ENCODE results near the gene C12orf56. TPM values are rescaled to one million over a fixed set of nuclear protein-coding genes. Genes with fewer than 3 reads are reported as not detected.
"Not testable (repeated sequence)": the region's sequence is repeated elsewhere in the genome, so short reads cannot be mapped to it uniquely, and the experiment has no call there.

Gene C12orf56
- total RNA-seq, 1 donor from 2014 or later, result not detected

DNA sequence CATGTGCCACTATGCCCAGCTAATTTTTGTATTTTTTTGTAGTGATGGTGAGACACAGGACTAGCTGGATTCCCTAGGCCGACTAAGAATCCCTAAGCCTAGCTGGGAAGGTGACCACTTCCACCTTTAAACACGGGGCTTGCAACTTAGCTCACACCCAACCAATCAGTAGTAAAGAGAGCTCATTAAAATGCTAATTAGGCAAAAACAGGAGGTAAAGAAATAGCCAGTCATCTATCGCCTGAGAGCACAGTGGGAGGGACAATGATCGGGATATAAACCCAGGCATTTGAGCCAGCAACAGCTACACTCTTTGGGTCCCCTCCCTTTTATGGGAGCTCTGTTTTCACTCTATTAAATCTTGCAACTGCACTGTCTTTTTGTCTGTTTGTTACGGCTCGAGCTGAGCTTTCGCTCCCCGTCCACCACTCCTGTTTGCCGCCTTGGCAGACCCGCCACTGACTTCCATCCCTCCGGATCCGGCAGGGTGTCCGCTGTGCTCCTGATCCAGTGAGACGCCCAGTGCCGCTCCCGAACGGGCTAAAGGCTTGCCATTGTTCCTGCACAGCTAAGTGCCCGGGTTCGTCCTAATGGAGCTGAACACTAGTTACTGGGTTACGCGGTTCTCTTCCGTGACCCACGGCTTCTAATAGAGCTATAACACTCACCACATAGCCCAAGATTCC lies 70.9 kb downstream of the C12orf56 start:
- DNase-seq (ENCODE audit: low spot score); ATAC-seq: not testable (repeated sequence)

DNA sequence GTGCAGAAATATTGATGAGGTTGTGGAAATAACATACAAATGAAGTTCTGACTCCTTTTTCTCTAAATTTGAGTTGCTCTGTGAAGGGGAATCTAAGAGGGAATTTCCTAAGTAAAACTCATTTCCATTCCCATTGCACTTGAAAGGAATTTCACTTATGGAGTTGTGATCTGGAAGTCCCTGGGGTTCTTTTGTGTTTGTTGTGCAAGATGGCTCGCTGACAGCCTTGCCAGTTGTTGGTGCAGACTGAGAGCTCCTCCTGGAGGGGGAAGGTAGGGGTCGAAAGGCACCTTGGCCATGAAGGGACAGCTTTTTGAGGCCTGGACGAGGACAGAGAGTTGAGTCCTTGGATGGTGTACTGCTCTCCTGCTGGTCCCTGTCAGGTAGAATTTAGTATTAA lies 72.0 kb downstream of the C12orf56 start:
- DNase-seq (ENCODE audit: low spot score) (no peak), ATAC-seq (no peak)

DNA sequence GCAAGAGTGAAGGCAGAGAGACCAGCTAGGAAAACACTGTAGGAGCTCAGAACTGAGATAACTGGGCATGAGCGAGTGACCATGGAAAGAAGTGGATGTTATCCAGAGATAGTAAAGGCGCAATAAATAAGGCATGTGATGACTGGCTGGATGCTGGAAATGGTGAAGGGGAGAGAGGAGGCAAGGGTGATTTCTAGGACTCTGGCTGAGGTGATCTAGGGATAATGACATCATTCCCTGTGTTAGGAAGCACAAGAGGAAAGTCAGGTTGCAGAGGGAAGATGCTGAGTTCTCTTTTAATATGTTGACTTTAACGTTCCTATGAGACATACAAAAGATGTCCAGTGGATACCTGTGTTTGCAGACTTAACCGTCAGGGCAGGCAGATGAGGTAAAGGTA lies 78.7 kb downstream of the C12orf56 start:
- no peak for ATAC-seq
- no peak for DNase-seq (ENCODE audit: low spot score)

DNA sequence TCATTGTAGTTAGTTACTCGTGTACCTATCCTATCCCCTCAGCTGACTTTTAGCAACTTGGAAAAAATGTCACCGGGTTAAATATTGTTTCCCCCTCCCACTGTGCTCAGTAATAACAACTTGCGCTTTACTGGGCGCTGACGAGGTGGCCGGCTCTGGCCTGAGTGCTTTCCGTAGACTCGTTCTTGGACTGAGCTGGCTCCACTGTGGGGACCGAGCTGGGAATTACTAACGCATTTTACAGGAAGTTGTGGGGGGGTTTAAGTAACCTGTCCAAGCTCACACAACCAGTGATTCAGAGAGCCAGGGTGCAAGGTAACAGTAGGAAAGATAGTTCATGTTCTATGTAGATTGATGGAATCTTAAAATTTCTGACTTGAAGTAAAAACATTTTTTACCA lies 86.0 kb downstream of the C12orf56 start:
- ATAC-seq, result no peak
- no peak for DNase-seq (ENCODE audit: low spot score)

DNA sequence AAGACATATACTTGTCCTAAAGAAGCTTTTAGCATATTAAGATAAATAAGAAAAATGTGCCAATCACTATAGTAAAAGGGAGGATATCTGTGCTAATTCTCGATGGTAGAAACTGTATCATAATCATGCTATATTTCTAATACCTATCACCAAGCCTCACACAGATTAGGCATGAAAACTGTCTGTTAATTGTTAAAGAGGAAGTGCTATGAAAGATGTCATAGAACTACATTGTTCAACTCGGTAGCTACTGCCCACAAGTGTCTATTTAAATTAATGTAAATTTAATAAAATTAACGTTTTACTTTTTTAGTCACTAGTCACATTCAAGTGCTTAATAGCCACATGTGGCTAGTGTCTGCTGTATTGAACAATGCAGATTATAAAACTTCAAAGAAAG lies 90.9 kb downstream of the C12orf56 start:
- DNase-seq (ENCODE audit: low spot score), result no peak
- no peak for ATAC-seq

DNA sequence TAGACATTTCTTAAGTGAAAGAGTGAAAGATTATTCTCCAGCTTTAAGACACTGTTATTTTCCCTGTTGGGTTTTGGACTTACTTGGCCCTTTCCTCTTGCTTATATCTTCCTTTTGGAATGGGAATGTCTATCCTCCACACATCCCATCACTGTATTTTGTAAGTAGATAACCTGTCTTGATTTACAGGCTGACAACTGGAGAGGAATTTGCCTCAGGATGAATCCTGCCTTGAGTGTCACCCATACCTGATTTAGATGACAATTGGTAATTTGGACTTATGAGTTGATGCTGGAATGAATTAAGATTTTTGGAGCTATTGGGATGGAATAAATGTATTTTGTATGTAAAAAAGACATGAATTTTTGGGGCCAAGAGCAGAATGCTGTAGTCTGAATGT lies 94.3 kb downstream of the C12orf56 start:
- no peak for ATAC-seq
- no peak for DNase-seq (ENCODE audit: low spot score)

DNA sequence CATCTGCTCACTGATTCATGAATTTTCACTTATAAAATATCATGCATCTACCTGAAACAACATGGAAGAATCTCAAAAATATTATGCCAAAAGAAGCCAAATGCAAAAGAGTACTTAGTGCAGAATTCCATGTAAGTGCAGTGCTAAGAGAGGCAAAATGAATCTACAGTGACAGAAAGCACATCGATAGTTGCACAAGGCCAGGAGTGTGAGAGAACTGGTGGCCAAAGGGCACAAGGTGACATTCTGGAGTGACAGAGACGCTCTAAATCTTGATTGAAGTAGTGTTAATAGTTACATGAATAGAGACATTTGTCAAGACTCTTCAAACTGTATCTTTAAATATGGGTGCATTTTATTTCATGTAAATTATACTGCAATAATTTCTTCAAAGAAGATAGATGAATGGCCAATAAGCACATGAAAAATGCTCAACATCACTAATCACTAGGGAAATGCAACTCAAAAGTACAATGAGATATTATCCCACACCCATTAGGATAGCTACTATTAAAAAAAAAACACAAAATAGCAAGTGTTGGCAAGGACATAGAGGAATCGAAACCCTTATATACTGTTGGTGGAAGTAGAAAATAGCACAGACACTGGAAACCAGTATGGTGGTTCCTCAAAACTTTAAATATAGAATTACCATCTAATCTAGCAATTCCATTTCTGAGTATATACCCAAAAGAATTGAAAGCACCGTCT lies 96.7 kb downstream of the C12orf56 start:
- DNase-seq (ENCODE audit: low spot score), result no peak
- peak; percentile 55 for ATAC-seq

DNA sequence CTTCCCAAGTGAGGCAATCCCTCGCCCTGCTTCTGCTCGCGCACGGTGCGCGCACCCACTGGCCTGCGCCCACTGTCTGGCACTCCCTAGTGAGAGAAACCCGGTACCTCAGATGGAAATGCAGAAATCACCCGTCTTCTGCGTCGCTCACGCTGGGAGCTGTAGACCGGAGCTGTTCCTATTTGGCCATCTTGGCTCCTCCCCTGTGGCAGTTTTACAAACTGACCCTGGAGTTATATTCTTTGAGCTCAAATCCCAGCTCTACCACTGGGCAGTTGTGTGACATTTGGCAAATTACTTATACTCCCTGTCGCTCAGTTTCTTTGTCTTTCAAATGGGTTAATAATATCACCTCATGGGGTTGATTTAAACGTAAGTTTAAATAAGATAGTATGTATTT lies 97.4 kb downstream of the C12orf56 start:
- ATAC-seq; DNase-seq (ENCODE audit: low spot score): not testable (repeated sequence)

DNA sequence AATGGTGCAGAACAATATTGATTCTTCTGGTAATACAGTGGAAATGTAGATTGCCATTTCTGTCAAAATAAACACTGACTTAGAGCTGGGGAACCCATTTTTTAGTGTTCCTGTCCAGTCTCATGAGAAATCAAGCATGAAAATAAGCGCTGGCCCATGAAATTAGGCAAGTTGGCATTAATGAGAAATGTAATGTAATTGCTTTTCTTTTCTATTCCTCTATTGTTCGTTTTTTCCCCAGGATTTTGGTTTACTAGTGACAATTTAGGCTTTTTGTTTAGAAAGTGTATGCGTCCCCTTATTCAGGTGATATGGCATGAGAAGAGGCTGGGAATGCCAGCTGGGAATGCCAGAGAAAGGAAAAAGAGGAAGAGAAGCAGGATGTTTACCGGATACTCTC lies 104.0 kb downstream of the C12orf56 start:
- no peak for DNase-seq (ENCODE audit: low spot score)
- no peak for ATAC-seq

DNA sequence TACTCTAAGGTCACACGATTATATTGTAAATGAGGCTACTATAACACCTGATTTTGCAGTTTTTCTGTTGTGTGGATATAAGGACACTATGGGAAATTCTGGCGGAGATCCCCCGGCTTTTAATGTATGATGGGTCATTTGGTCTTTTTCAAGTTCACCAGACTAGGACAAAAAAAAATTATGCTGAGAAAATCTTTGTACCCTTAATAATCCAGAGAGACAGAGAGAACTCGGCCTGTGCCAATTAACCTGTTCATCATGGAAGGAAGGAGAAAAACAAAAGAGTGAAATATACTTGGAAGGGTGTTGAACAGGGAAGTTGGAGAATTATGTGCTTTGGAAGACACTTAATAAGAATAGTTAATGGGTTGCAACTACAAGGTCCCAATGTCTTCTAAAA lies 106.3 kb downstream of the C12orf56 start:
- ATAC-seq (no peak), DNase-seq (ENCODE audit: low spot score) (no peak)

DNA sequence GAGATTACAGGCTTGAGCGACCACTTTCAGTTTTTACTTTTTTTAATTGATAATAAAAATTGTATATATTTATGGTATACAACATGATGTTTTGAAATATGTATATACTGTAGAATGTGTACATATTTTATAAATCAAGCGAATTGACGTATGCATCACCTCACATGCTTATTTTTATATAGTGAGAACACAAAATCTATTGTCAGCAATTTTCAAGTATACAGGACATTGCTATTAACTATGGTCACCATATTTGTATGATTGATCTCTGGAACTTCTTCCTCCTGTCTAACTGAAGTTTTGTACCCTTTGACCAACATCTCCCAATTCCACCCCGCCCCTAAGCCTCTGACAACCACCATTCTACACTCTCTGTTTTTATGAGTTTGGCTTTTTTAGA lies 112.1 kb downstream of the C12orf56 start:
- DNase-seq (ENCODE audit: low spot score), result no peak

DNA sequence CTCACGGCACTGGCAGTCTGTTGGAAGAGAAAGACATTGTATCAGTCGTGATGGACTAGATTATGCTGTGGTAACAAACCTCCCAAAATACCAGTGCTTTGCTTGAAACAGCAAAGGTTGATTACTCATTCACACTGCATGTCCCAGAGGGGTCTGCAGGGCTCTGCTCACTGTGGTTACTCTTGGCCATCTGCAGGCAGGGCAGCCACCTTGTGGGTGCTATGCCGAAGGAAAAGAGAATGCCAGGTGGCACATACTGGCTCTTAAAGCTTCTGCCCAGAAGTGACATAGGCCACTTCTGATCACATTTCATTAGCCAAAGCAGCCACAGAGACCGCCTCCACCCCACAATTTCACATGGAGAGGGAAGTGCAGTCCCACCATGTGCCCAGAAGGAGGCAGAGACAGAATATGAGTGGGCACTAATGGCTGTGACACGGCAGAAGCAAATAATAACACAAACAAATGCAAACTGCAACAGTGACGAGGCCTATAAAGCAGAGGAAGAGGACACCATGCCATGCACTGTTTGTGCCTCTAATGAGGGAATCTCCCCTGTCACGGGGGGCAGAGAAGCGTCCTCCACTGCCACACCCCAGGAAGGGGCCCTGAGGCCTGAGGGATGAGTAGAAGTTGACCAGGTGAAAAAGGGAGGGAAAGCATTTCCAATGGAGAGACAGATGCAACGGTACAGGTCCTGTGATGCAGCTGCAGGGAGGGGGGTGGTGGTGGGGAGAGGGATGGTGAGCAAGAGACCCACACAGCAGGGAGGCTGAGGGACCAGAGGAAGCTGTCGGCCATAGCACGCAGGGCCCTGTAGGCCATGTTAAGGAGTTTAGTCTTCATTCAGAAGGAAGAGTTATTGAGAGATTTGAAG lies 116.8 kb downstream of the C12orf56 start:
- peak; percentile 45 for ATAC-seq
- no peak for DNase-seq (ENCODE audit: low spot score)

More for the DNA sequence above, 112.1 kb downstream of the C12orf56 start:
- no peak for ATAC-seq

DNA sequence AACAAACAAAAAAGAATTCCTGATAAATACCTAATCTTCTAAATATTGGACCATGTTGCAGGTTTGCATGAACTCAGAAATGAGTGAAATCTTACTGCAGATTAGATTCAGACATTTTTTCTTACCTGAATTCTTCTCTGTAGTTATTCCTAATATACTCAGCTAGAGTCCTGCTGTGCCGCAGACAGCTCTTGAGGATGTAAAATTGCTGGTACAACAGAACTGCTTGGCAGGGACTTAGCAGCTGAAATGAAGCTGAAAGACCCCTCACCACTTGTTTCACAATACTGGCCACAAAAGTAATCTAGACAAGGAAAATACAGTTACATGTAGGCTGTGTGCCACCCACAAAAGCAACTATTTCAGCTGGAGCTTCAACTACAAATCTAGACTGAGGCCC lies 120.1 kb downstream of the C12orf56 start:
- no peak for DNase-seq (ENCODE audit: low spot score)

DNA sequence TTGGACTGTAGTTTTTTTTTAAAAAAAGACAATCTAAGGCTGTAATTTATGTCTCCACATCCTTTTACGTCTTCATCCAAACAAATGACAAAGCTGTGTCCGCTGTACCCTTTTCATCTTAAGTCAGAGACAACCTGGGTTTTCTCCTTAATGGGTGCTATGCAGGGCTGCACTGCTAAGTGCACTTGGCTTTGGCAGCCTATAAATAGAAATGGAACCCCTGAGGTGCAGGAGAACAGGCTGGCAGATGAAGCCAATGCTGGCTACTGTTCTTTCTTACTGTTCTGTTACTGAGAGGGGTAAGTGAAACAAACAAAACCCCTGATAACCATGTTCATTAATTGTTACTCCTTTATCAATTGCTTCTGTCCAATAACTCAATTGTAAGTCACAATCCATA lies 121.4 kb downstream of the C12orf56 start:
- ATAC-seq, result no peak
- no peak for DNase-seq (ENCODE audit: low spot score)

More for the DNA sequence above, 120.1 kb downstream of the C12orf56 start:
- ATAC-seq, result no peak

DNA sequence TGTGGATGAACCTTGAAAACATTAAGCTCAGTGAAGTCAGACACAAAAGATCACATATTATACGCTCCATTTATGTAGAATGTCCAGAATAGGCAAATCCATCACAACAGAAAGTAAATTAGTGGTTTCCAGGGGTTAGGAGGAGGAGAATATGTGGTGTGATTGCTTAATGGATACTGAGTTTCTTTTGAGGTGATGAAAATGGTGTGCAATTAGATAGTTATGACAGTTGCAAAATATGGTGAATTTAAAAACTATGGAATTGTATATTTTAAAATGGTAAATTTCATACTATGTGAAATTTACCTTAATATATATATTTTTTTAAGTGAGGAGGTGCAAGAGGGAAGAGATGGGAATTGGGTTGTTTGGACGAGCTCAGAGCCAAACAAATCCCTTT lies 122.1 kb downstream of the C12orf56 start:
- DNase-seq (ENCODE audit: low spot score), result no peak
- ATAC-seq, result no peak

DNA sequence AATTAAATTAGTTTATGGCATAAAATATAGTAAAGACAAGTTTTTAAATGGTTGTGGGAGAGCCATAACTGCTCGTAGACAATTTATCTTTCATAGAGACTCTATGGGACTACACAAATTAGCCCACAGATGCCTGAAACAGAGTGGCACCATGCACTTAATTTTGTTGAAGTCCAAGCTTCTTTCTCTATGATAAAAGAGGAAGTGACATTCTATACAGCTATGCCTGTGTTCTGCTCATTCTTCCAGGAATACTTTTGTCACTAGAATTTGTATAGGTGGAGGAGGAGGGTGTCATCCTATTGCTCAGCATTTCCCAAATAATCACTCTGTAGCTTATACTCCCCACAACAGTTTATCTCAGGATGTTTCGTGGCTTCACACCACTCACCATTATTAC lies 124.7 kb downstream of the C12orf56 start:
- no peak for DNase-seq (ENCODE audit: low spot score)
- ATAC-seq, result no peak

DNA sequence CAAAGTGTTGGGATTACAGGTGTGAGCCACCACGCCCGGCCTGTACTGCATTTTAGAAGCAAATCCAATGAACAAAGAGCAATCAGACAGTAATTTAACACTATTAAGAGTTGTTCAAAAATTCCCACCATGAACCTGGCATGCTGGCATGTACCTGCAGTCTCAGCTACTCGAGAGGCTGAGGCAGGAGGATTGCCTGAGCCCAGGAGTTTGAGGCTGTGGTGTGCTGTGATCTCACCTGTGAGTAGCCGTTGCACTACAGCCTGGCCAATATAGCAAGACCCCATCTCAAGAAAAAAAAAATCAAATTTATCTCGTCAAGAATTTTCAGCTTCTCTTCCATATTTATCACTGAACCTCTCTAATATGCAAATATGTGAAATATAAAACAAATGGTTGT lies 128.7 kb downstream of the C12orf56 start:
- DNase-seq (ENCODE audit: low spot score) (no peak), ATAC-seq (no peak)

DNA sequence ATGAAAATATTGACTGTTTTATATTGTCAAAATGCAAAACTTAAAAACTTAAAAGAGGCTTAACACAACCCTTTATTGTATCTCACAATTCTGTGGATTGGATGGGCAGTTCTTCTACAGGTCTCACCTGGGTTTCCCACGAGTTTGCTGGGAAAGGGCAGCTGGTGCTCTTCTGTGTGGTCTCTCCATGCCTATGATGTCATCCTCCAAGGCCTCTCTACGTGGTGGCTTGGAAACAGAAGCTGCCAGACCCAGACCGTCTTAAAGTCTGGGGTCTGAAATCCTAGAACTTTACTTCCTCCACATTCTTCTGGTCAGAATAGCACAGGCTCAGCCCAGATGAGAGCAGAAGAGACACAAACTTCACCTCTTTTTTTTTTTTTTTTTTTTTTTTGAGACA lies 132.0 kb downstream of the C12orf56 start:
- ATAC-seq (no peak), DNase-seq (ENCODE audit: low spot score) (no peak)

DNA sequence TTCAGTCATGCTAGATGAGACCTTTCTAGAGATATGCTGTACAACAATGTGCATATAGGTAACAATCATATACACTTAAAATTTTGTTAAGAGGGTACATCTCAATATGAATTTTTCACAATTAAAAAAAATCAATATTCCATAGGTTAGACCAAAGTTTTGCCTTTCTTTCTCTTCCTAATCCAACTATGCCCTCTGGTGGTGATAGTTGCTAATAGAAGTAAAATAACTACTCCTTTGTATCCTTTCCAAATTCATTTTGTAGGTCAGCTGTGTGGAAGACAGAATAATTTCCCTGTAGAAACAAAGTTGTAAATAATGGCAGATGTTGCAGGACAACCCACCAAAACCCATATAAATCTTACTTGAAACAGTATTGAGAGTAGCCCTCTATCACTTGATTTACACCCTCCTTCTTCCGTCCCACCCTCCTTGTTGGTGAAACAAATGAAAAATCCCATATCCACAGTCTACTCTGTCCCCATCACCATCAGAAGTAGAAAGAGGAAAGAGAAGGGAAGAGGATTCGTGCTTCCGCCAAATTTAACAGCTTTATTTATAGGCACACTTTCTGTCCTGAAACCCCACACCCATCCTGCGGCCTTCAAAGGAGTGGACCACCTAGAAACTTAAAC lies 134.3 kb downstream of the C12orf56 start:
- ATAC-seq, result peak; percentile 80

DNA sequence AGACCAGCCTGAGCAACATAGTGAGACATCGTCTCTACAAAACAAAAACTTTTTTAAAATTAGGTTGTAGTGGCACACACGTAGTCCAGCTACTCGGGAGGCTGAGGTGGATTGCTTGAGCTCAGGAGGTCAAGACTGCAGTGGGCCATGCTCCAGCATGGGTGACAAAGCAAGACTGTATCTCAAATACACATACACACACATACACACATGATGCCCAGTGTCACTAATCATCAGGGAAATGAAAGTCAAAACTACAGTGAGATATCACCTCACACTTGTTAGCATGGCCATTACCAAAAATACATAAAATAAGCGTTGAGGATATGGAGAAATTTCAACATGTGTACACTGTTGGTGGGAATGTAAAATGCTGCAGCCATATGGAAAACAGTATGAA lies 135.3 kb downstream of the C12orf56 start:
- ATAC-seq, result no peak
- DNase-seq (ENCODE audit: low spot score), result no peak

More for the DNA sequence above, 134.3 kb downstream of the C12orf56 start:
- DNase-seq (ENCODE audit: low spot score), result no peak

DNA sequence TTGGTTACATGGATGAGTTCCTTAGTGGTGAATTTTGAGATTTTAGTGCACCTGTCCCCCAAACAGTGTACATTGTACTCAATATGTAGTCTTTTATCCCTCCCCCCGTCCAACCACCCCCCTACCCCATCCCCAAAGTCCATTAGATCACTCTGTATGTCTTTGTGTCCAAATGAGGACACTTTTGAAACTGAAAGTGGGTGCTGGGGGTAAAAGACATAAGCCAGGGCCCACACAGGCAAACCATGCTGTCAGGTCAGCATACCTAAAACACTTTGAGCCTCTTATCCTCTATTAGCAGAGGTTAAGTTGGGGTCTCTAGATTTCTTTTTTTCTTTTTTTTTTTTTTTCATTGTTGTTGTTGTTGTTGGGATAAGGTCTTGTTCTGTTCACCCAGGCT lies 137.2 kb downstream of the C12orf56 start:
- DNase-seq (ENCODE audit: low spot score), result no peak
- no peak for ATAC-seq
